Urinary bladder (tissue), 4 donors: ENCODE measurements around the gene MCOLN1. TPM values are rescaled to one million over a fixed set of nuclear protein-coding genes. Genes with fewer than 3 reads are reported as not detected.
A peak's percentile ranks its signal among the peaks of the same experiment; 100 is the strongest.
"Not testable (repeated sequence)": the region's sequence is repeated elsewhere in the genome, so short reads cannot be mapped to it uniquely, and the experiment has no call there.

Experiments used
- DNase-seq: peaks from one replicate; pipeline ENCODE4 v3.0.0-alpha.2; 2015; ENCODE audit errors: extremely low spot score
- H3K27ac ChIP-seq: one replicate; pipeline ENCODE4 v1.5.1; 2013; ENCODE audit warnings: low read depth, mild to moderate bottlenecking, moderate library complexity
- H3K36me3 ChIP-seq: one replicate; pipeline ENCODE4 v1.6.1; 2013; ENCODE audit warnings: mild to moderate bottlenecking, moderate library complexity; ENCODE audit not compliant: insufficient read depth
- H3K4me1 ChIP-seq: one replicate; pipeline ENCODE4 v1.6.1; 2013; ENCODE audit warnings: mild to moderate bottlenecking, moderate library complexity; ENCODE audit not compliant: insufficient read depth
- H3K4me3 ChIP-seq: one replicate; pipeline ENCODE4 v1.5.1; 2013; ENCODE audit warnings: low read depth, low read length
- WGBS: extraction: QIAGEN DNeasy Blood & Tissue Kit; methylation state at CpG from one replicate; pipeline ENCODE4 v1.1.7; 2013; 5-methylcytosine and 5-hydroxymethylcytosine counted together
- polyA plus RNA-seq: library from polyadenylated mRNA; stranded (reverse); fragments of 200-250 nt; gene quantifications from one replicate; pipeline ENCODE4 v1.2.3, GENCODE V29; 2013
- total RNA-seq: library from RNA; depleted of rRNA; stranded (reverse); fragments of >200 nt; gene quantifications from one replicate; pipeline ENCODE4 v1.2.3, GENCODE V29; 2014
- donor health status: healthy with polysubstance abuse.
- donor health status: healthy.

The MCOLN1 gene
- total and polyA plus RNA-seq, 2 donors, result 6.9 to 35.5 TPM

- DNase-seq, result no peak
- H3K36me3 ChIP-seq, result no peaks in the 10 kb centered on the region
- peak overlapping the region; percentile 78 for H3K4me3 ChIP-seq
- WGBS, result 21% methylated on average over 30 of the region's 30 CpGs
- H3K27ac ChIP-seq, result no peak overlapping the region
- H3K4me1 ChIP-seq, result no peaks in the 10 kb centered on the region
These were observed 13.7 kb downstream of the MCOLN1 start for GRCh38 chr19:7535998-7536695.

- H3K4me3 ChIP-seq, DNase-seq, H3K27ac ChIP-seq, H3K4me1 ChIP-seq, H3K36me3 ChIP-seq: not testable (repeated sequence)
- 97% methylated on average over 5 of the region's 5 CpGs for WGBS
These were observed 16.6 kb downstream of the MCOLN1 start for GRCh38 chr19:7538990-7539389.

- DNase-seq, result no peak
- no peak overlapping the region for H3K4me3 ChIP-seq
- no peaks in the 10 kb centered on the region for H3K4me1 ChIP-seq
- peaks cover 3% of the 10 kb centered on the region for H3K36me3 ChIP-seq
- 94% methylated on average over 28 of the region's 28 CpGs for WGBS
- H3K27ac ChIP-seq, result no peak overlapping the region
These were observed 17.5 kb downstream of the MCOLN1 start for GRCh38 chr19:7539827-7540425.

GRCh38 chr19:7540761-7541474, 18.5 kb downstream of the MCOLN1 start:
- no peaks in the 10 kb centered on the region for H3K4me1 ChIP-seq
- DNase-seq, result no peak
- H3K4me3 ChIP-seq, result no peak overlapping the region
- WGBS, result 79% methylated on average over 39 of the region's 39 CpGs
- peaks cover 3% of the 10 kb centered on the region for H3K36me3 ChIP-seq
- no peak overlapping the region for H3K27ac ChIP-seq

- H3K4me1 ChIP-seq, result no peaks in the 10 kb centered on the region
- DNase-seq, result no peak
- no peak overlapping the region for H3K4me3 ChIP-seq
- 92% methylated on average over 15 of the region's 15 CpGs for WGBS
- H3K27ac ChIP-seq, result no peak overlapping the region
- peaks cover 3% of the 10 kb centered on the region for H3K36me3 ChIP-seq
These were observed 19.0 kb downstream of the MCOLN1 start for GRCh38 chr19:7541475-7541824.

- 94% methylated on average over 11 of the region's 11 CpGs for WGBS
- Histone ChIP-seq H3K4me3 (no peak overlapping the region), H3K4me1 (no peaks in the 10 kb centered on the region), H3K27ac (no peak overlapping the region), H3K36me3 (peaks cover 3% of the 10 kb centered on the region)
- no peak for DNase-seq
These were observed 19.5 kb downstream of the MCOLN1 start for GRCh38 chr19:7541828-7542443.

- DNase-seq, result no peak
- 96% methylated on average over 24 of the region's 24 CpGs for WGBS
- Histone ChIP-seq H3K36me3 (peaks cover 3% of the 10 kb centered on the region), H3K4me3 (no peak overlapping the region), H3K4me1 (no peaks in the 10 kb centered on the region), H3K27ac (no peak overlapping the region)
These were observed 20.3 kb downstream of the MCOLN1 start for GRCh38 chr19:7542556-7543348.

- WGBS, result 81% methylated on average over 3 of the region's 3 CpGs
- Histone ChIP-seq H3K27ac (no peak overlapping the region), H3K4me3 (no peak overlapping the region), H3K4me1 (no peaks in the 10 kb centered on the region), H3K36me3 (peaks cover 3% of the 10 kb centered on the region)
- DNase-seq, result no peak
These were observed 22.2 kb downstream of the MCOLN1 start for GRCh38 chr19:7544626-7545025.

GRCh38 chr19:7545300-7545699, 22.9 kb downstream of the MCOLN1 start:
- 89% methylated on average over 8 of the region's 8 CpGs for WGBS
- no peak overlapping the region for H3K27ac ChIP-seq
- H3K4me3 ChIP-seq, result no peak overlapping the region
- DNase-seq, result no peak
- peaks cover 5% of the 10 kb centered on the region for H3K36me3 ChIP-seq
- H3K4me1 ChIP-seq, result no peaks in the 10 kb centered on the region

GRCh38 chr19:7545904-7546303, 23.5 kb downstream of the MCOLN1 start:
- Histone ChIP-seq H3K4me1 (no peaks in the 10 kb centered on the region), H3K4me3 (no peak overlapping the region), H3K36me3 (peaks cover 5% of the 10 kb centered on the region), H3K27ac (no peak overlapping the region)
- 43% methylated on average over 1 of the region's 1 CpG for WGBS
- DNase-seq, result no peak

- 79% methylated on average over 3 of the region's 3 CpGs for WGBS
- DNase-seq, result no peak
- Histone ChIP-seq H3K27ac (no peak overlapping the region), H3K4me1 (no peaks in the 10 kb centered on the region), H3K4me3 (no peak overlapping the region), H3K36me3 (peaks cover 3% of the 10 kb centered on the region)
These were observed 24.7 kb downstream of the MCOLN1 start for GRCh38 chr19:7547159-7547558.

- Histone ChIP-seq H3K4me3 (no peak overlapping the region), H3K36me3 (peaks cover 6% of the 10 kb centered on the region), H3K4me1 (no peaks in the 10 kb centered on the region), H3K27ac (no peak overlapping the region)
- no peak for DNase-seq
- 94% methylated on average over 36 of the region's 36 CpGs for WGBS
These were observed 27.2 kb downstream of the MCOLN1 start for GRCh38 chr19:7549429-7550148.
